PC-9 (cell line): ENCODE measurements around the gene ALDH3A1. TPM values are rescaled to one million over a fixed set of nuclear protein-coding genes. Genes with fewer than 3 reads are reported as not detected.

Source experiments
- BruUV-seq: library from RNA; stranded (reverse); fragments of 400-500 nt; replicated peaks from 2 replicates; lab custom pipeline; 2021; lab: Mats Ljungman, UMichigan
- CTCF ChIA-PET: fragments of 300-600 bp; sonication (Branson Sonifier 250); formaldehyde crosslinking; loops from one replicate; lab custom pipeline; 2022; ENCODE audit warnings: antibody characterized with exemption; lab: Charles Lee
- POLR2A ChIA-PET: fragments of 300-600 bp; sonication (Branson Sonifier 250); formaldehyde crosslinking; loops from one replicate; lab custom pipeline; 2022; ENCODE audit warnings: antibody characterized with exemption; ENCODE audit not compliant: unreplicated experiment; lab: Charles Lee
- DNase-seq, 2 experiments: peaks; one replicate each; pipeline versions ENCODE4 v3.0.0 to v3.0.0-alpha.2; 2015 to 2022; ENCODE audit warnings: mixed read lengths in 1 of 2
- H2AFZ ChIP-seq: fragments of 200-600 bp; sonication (generic); 2 replicates; pipeline ENCODE4 v1.8.1; 2017; ENCODE audit warnings: antibody characterized with exemption
- H3F3A ChIP-seq: fragments of 200-600 bp; sonication (generic); 2 replicates; pipeline ENCODE4 v1.8.1; 2017; ENCODE audit warnings: antibody characterized with exemption, mild to moderate bottlenecking, low read depth; ENCODE audit not compliant: insufficient read depth
- H3K27ac ChIP-seq: fragments of 200-600 bp; sonication (generic); 2 replicates; pipeline ENCODE4 v1.6.1; 2016; ENCODE audit warnings: mixed run types
- H3K27me3 ChIP-seq: fragments of 200-600 bp; sonication (generic); 2 replicates; pipeline ENCODE4 v1.6.1; 2016; ENCODE audit warnings: low read depth, mixed run types; ENCODE audit not compliant: insufficient read depth
- H3K36me3 ChIP-seq: fragments of 200-600 bp; sonication (generic); 2 replicates; pipeline ENCODE4 v1.6.1; 2016; ENCODE audit warnings: low read depth, mixed run types
- H3K4me1 ChIP-seq: fragments of 200-600 bp; sonication (generic); replicated peaks from 2 replicates; pipeline ENCODE4 v1.6.1; 2016; ENCODE audit warnings: mixed run types; ENCODE audit not compliant: insufficient read depth
- H3K4me2 ChIP-seq: fragments of 200-600 bp; sonication (generic); 2 replicates; pipeline ENCODE4 v1.6.1; 2017; ENCODE audit warnings: mixed run types
- H3K4me3 ChIP-seq: fragments of 200-600 bp; sonication (generic); 2 replicates; pipeline ENCODE4 v1.6.1; 2016; ENCODE audit warnings: mixed run types
- H3K79me2 ChIP-seq: fragments of 200-600 bp; sonication (generic); 2 replicates; pipeline ENCODE4 v1.6.1; 2017; ENCODE audit warnings: low read depth, mixed run types
- H3K9me2 ChIP-seq: fragments of 200-600 bp; sonication (generic); 2 replicates; pipeline ENCODE4 v1.8.1; 2017; ENCODE audit warnings: mild to moderate bottlenecking; ENCODE audit not compliant: insufficient read depth
- H3K9me3 ChIP-seq: fragments of 200-600 bp; sonication (generic); 2 replicates; pipeline ENCODE4 v1.8.1; 2016; ENCODE audit warnings: low read depth; ENCODE audit not compliant: insufficient read depth
- H4K20me1 ChIP-seq: fragments of 200-600 bp; sonication (generic); 2 replicates; pipeline ENCODE4 v1.8.1; 2017; ENCODE audit not compliant: insufficient read depth
- CTCF ChIP-seq: fragments of 200-600 bp; sonication (generic); conservative IDR thresholded peaks from 2 replicates; pipeline ENCODE4 v1.6.1; 2017; ENCODE audit warnings: mixed run types, antibody characterized with exemption, mild to moderate bottlenecking, moderate library complexity
- EZH2 ChIP-seq: fragments of 200-600 bp; sonication (generic); IDR thresholded peaks from 2 replicates; pipeline ENCODE4 v1.8.0; 2017; ENCODE audit warnings: antibody characterized with exemption, low read depth
- intact Hi-C: fragments of 100-400 bp; cut with micrococcal nuclease; formaldehyde crosslinking; loops from one replicate; pipeline ENCODE4 v1.10.0; 2022; ENCODE audit not compliant: unreplicated experiment
- total RNA-seq: library from RNA; stranded (reverse); gene quantifications from 2 replicates; pipeline ENCODE4 v1.2.3, GENCODE V29; 2021

The ALDH3A1 gene
- total RNA-seq, 1 experiment from 2014 or later = 1,620 TPM

- no peaks in the 10 kb centered on the region for H3K9me3 ChIP-seq
- BruUV-seq = no TSS peak
- no peaks in the 10 kb centered on the region for H3K79me2 ChIP-seq
- no peak overlapping the region for H3K4me2 ChIP-seq
- no peaks in the 10 kb centered on the region for H3K36me3 ChIP-seq
- no peaks in the 10 kb centered on the region for H3K9me2 ChIP-seq
- H4K20me1 ChIP-seq = no peaks in the 10 kb centered on the region
- H3K27me3 ChIP-seq = no peaks in the 10 kb centered on the region
- H3K4me3 ChIP-seq = no peak overlapping the region
- H2AFZ ChIP-seq = no peak overlapping the region
- no peak overlapping the region for H3K27ac ChIP-seq
- POLR2A ChIA-PET = no interaction called here
- intact Hi-C loops = no loop called here
- no peak for TF ChIP-seq EZH2
- no peak for TF ChIP-seq CTCF
- no peaks in the 10 kb centered on the region for H3F3A ChIP-seq
- CTCF ChIA-PET = interaction anchor here (0.6 to 1.4 kb wide), 4 partner anchors 111 to 398 kb away, joined by 3 to 4 read pairs (median 4); partner anchors contain the start of genes ALDH3A2 and B9D1
- DNase-seq = no peak
- peaks cover 2% of the 10 kb centered on the region for H3K4me1 ChIP-seq
Observed at GRCh38 chr17:19759568-19760549, 11.8 kb upstream of the ALDH3A1 start.

- intact Hi-C loops = no loop called here
Observed at GRCh38 chr17:19757536-19758180, 9.6 kb upstream of the ALDH3A1 start.

More at GRCh38 chr17:19757536-19758180, 9.6 kb upstream of the ALDH3A1 start:
- no peak overlapping the region for H2AFZ ChIP-seq
- no peak for DNase-seq
- ChIA-PET CTCF (no interaction called here), POLR2A (no interaction called here)
- peaks cover 8% of the 10 kb centered on the region for H3F3A ChIP-seq
- H3K9me2 ChIP-seq = no peaks in the 10 kb centered on the region
- H3K9me3 ChIP-seq = no peaks in the 10 kb centered on the region
- no peak overlapping the region for H3K4me2 ChIP-seq
- no peaks in the 10 kb centered on the region for H3K79me2 ChIP-seq
- no peaks in the 10 kb centered on the region for H3K27me3 ChIP-seq
- H3K36me3 ChIP-seq = no peaks in the 10 kb centered on the region
- no peaks in the 10 kb centered on the region for H4K20me1 ChIP-seq
- no peak overlapping the region for H3K27ac ChIP-seq
- TF ChIP-seq CTCF = no peak
- no peak for TF ChIP-seq EZH2
- H3K4me1 ChIP-seq = peaks cover 22% of the 10 kb centered on the region
- no TSS peak for BruUV-seq
- no peak overlapping the region for H3K4me3 ChIP-seq
